NCI-H446 treated with DMSO at 0.1 percent for 48 hours (cell line): ENCODE data around the gene ANKRD11.

Experiments used
- DNase-seq: peaks from one replicate; lab custom pipeline; 2025; lab: John Stamatoyannopoulos, UW

The ANKRD11 gene

GRCh38 chr16:89297156-89297874, 193.0 kb downstream of the ANKRD11 start:
- DNase-seq: no peak

GRCh38 chr16:89295915-89296314, 194.4 kb downstream of the ANKRD11 start:
- DNase-seq: no peak

GRCh38 chr16:89295071-89295900, 195.1 kb downstream of the ANKRD11 start:
- no peak for DNase-seq

- DNase-seq: no peak
Observed at GRCh38 chr16:89294486-89294885, 195.9 kb downstream of the ANKRD11 start.

GRCh38 chr16:89293276-89294143, 196.9 kb downstream of the ANKRD11 start:
- DNase-seq: no peak

GRCh38 chr16:89292443-89293078, 197.8 kb downstream of the ANKRD11 start:
- DNase-seq: no peak

GRCh38 chr16:89291776-89292175, 198.6 kb downstream of the ANKRD11 start:
- no peak for DNase-seq

GRCh38 chr16:89291363-89291762, 199.0 kb downstream of the ANKRD11 start:
- DNase-seq: no peak

- DNase-seq: no peak
Observed at GRCh38 chr16:89290887-89291286, 199.5 kb downstream of the ANKRD11 start.

GRCh38 chr16:89290472-89290871, 199.9 kb downstream of the ANKRD11 start:
- no peak for DNase-seq

GRCh38 chr16:89289428-89290395, 200.6 kb downstream of the ANKRD11 start:
- no peak for DNase-seq

- DNase-seq: no peak
Observed at GRCh38 chr16:89288966-89289365, 201.4 kb downstream of the ANKRD11 start.

GRCh38 chr16:89288577-89288844, 201.8 kb downstream of the ANKRD11 start:
- no peak for DNase-seq

- no peak for DNase-seq
Observed at GRCh38 chr16:89287777-89288576, 202.4 kb downstream of the ANKRD11 start.

GRCh38 chr16:89286096-89286495, 204.3 kb downstream of the ANKRD11 start:
- no peak for DNase-seq

- DNase-seq: no peak
Observed at GRCh38 chr16:89285381-89285780, 205.0 kb downstream of the ANKRD11 start.

GRCh38 chr16:89283449-89283848, 206.9 kb downstream of the ANKRD11 start:
- no peak for DNase-seq

GRCh38 chr16:89282523-89282922, 207.8 kb downstream of the ANKRD11 start:
- DNase-seq: no peak

- no peak for DNase-seq
Observed at GRCh38 chr16:89281829-89282228, 208.5 kb downstream of the ANKRD11 start.

- no peak for DNase-seq
Observed at GRCh38 chr16:89281189-89281577, 209.2 kb downstream of the ANKRD11 start.
